Epidermal melanocyte (primary cell): ENCODE measurements around the gene SLC35B3.
"Not testable (repeated sequence)": the region's sequence is repeated elsewhere in the genome, so short reads cannot be mapped to it uniquely, and the experiment has no call there.

Experiments
- DNase-seq: peaks from one replicate; pipeline ENCODE4 v3.0.0; 2011; ENCODE audit warnings: low spot score; ENCODE audit not compliant: insufficient read length

The SLC35B3 gene

GRCh38 chr6:8435093-8435844 lies at the start of gene SLC35B3:
TSS of gene SLC35B3 (minus strand) at chr6:8435545.
- peak; percentile 85 for DNase-seq

GRCh38 chr6:8483650-8484049 lies 48.3 kb upstream of the SLC35B3 start:
- no peak for DNase-seq

GRCh38 chr6:8481727-8482126 lies 46.4 kb upstream of the SLC35B3 start:
- no peak for DNase-seq

- DNase-seq: no peak
These were observed 43.1 kb upstream of the SLC35B3 start for GRCh38 chr6:8478418-8478817.

- no peak for DNase-seq
These were observed 41.3 kb upstream of the SLC35B3 start for GRCh38 chr6:8476656-8477055.

GRCh38 chr6:8468552-8469356 lies 33.4 kb upstream of the SLC35B3 start:
- DNase-seq: no peak

- DNase-seq: no peak
These were observed 27.3 kb upstream of the SLC35B3 start for GRCh38 chr6:8462694-8463093.

GRCh38 chr6:8462169-8462568 lies 26.8 kb upstream of the SLC35B3 start:
- no peak for DNase-seq

GRCh38 chr6:8446391-8446790 lies 11.0 kb upstream of the SLC35B3 start:
- no peak for DNase-seq

- not testable (repeated sequence) for DNase-seq
These were observed 10.6 kb upstream of the SLC35B3 start for GRCh38 chr6:8445930-8446329.

- no peak for DNase-seq
These were observed 6.8 kb upstream of the SLC35B3 start for GRCh38 chr6:8442150-8442549.

GRCh38 chr6:8441452-8441851 lies 6.1 kb upstream of the SLC35B3 start:
- no peak for DNase-seq

GRCh38 chr6:8439601-8440268 lies 4.4 kb upstream of the SLC35B3 start:
- DNase-seq: no peak

- no peak for DNase-seq
These were observed 2.5 kb upstream of the SLC35B3 start for GRCh38 chr6:8437813-8438212.

- no peak for DNase-seq
These were observed 1.6 kb upstream of the SLC35B3 start for GRCh38 chr6:8436966-8437365.

- no peak for DNase-seq
These were observed 462 bp upstream of the SLC35B3 start for GRCh38 chr6:8435845-8436168.

- DNase-seq: no peak
These were observed 635 bp downstream of the SLC35B3 start for GRCh38 chr6:8434727-8435092.

GRCh38 chr6:8432614-8433013 lies 2.7 kb downstream of the SLC35B3 start:
- DNase-seq: no peak

- no peak for DNase-seq
These were observed 5.5 kb downstream of the SLC35B3 start for GRCh38 chr6:8429821-8430220.

GRCh38 chr6:8426544-8426943 lies 8.8 kb downstream of the SLC35B3 start:
- DNase-seq: not testable (repeated sequence)

- no peak for DNase-seq
These were observed 15.2 kb downstream of the SLC35B3 start for GRCh38 chr6:8420031-8420588.

- DNase-seq: no peak
These were observed 19.4 kb downstream of the SLC35B3 start for GRCh38 chr6:8415913-8416312.
